ENCODE data around the gene SERPINB5.
"Not testable (repeated sequence)": the region's sequence is repeated elsewhere in the genome, so short reads cannot be mapped to it uniquely, and the experiment has no call there.

SERPINB5 gene

DNA sequence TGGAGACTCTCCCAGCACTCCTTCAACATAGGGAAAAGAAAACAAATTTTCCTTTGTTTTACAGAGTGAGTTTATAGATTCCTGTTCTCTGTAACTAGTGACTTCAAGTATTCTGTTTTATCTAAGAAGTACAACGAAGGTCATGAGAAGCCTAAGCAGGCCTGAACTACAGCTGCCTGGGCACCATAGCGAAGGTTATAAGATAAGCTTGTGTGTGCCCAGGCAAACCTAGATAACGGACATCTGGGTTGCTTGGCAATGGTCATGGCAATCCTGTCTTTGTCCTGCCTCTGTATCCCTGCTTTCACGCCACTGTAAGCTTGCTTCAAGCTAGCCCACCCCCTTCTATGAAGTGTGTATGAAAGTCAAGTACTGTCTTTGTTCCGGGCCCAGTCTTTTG, 24.0 kb upstream of the SERPINB5 start:
- not testable (repeated sequence) for H3K4me2 ChIP-seq (ENCODE audit: low read length, poor library complexity, severe bottlenecking); H3K79me1 ChIP-seq (replicated peaks; ENCODE audit: low read length, poor library complexity, severe bottlenecking); H3K23ac ChIP-seq (ENCODE audit: low read length in 2 of 2); H4K91ac ChIP-seq (ENCODE audit: low read length); H3K9ac ChIP-seq (ENCODE audit: low read length); H3K27ac ChIP-seq (ENCODE audit: low read length, poor library complexity, severe bottlenecking); H2AFZ ChIP-seq (ENCODE audit: low read depth, low read length); H2BK15ac ChIP-seq (ENCODE audit: low read depth, poor library complexity, severe bottlenecking); H3K14ac ChIP-seq (ENCODE audit: low read length in 2 of 2); H3K27me3 ChIP-seq (ENCODE audit: control insufficient read depth in 1 of 2, insufficient read depth in 1 of 2, low read length in 2 of 2); H3K9me3 ChIP-seq (ENCODE audit: control insufficient read depth, low read length); H2BK120ac ChIP-seq (ENCODE audit: low read depth, low read length); H3K4me3 ChIP-seq (ENCODE audit: insufficient read depth in 1 of 2, low read depth in 1 of 2, low read length in 2 of 2); H3K4me1 ChIP-seq (ENCODE audit: control insufficient read depth, insufficient read depth, low read depth, low read length); DNase-seq; H3K4ac ChIP-seq (ENCODE audit: low read depth in 1 of 2, low read length in 2 of 2); H2BK5ac ChIP-seq (ENCODE audit: low read depth, low read length, poor library complexity, severe bottlenecking); H3K36me3 ChIP-seq (ENCODE audit: control insufficient read depth in 1 of 2, insufficient read depth in 2 of 2, low read depth in 1 of 2, low read length in 2 of 2); H2AK5ac ChIP-seq (ENCODE audit: low read length, severe bottlenecking)
- Histone ChIP-seq H2BK12ac (ENCODE audit: low read length in 2 of 2) (peak overlapping the region in 1 of 2 experiments; percentile 63), H4K8ac (ENCODE audit: low read length) (peak overlapping the region; percentile 55), H3K18ac (ENCODE audit: low read depth in 1 of 2, low read length in 2 of 2) (peak overlapping the region in 1 of 2 experiments; percentile 39)
- whole genome bisulfite sequencing: 88% methylated on average over 5 of the region's 5 CpGs

- no peak overlapping the region for H4K91ac ChIP-seq (ENCODE audit: low read length)
- H2AFZ ChIP-seq (ENCODE audit: low read depth, low read length): no peak overlapping the region
- no peaks in the 10 kb centered on the region for H3K9me3 ChIP-seq (ENCODE audit: control insufficient read depth, low read length)
- H2BK120ac ChIP-seq (ENCODE audit: low read depth, low read length): no peak overlapping the region
- no peak overlapping the region for H3K14ac ChIP-seq (ENCODE audit: low read length in 2 of 2)
- no peak for DNase-seq
- no peak overlapping the region for H4K8ac ChIP-seq (ENCODE audit: low read length)
- no peaks in the 10 kb centered on the region for H3K79me1 ChIP-seq (replicated peaks; ENCODE audit: low read length, poor library complexity, severe bottlenecking)
- H3K18ac ChIP-seq (ENCODE audit: low read depth in 1 of 2, low read length in 2 of 2): no peak overlapping the region
- no peak overlapping the region for H3K23ac ChIP-seq (ENCODE audit: low read length in 2 of 2)
- H3K36me3 ChIP-seq (ENCODE audit: control insufficient read depth in 1 of 2, insufficient read depth in 2 of 2, low read depth in 1 of 2, low read length in 2 of 2): no peaks in the 10 kb centered on the region
- no peaks in the 10 kb centered on the region for H3K27me3 ChIP-seq (ENCODE audit: control insufficient read depth in 1 of 2, insufficient read depth in 1 of 2, low read length in 2 of 2)
- no peak overlapping the region for H3K4ac ChIP-seq (ENCODE audit: low read depth in 1 of 2, low read length in 2 of 2)
- 86% methylated on average over 8 of the region's 8 CpGs for WGBS
- no peak overlapping the region for H2AK5ac ChIP-seq (ENCODE audit: low read length, severe bottlenecking)
- no peak overlapping the region for H3K27ac ChIP-seq (ENCODE audit: low read length, poor library complexity, severe bottlenecking)
- no peak overlapping the region for H3K9ac ChIP-seq (ENCODE audit: low read length)
- H3K4me3 ChIP-seq (ENCODE audit: insufficient read depth in 1 of 2, low read depth in 1 of 2, low read length in 2 of 2): no peak overlapping the region
- H3K4me1 ChIP-seq (ENCODE audit: control insufficient read depth, insufficient read depth, low read depth, low read length): peaks cover 1% of the 10 kb centered on the region
- no peak overlapping the region for H2BK12ac ChIP-seq (ENCODE audit: low read length in 2 of 2)
- H3K4me2 ChIP-seq (ENCODE audit: low read length, poor library complexity, severe bottlenecking): no peak overlapping the region
- no peak overlapping the region for H2BK15ac ChIP-seq (ENCODE audit: low read depth, poor library complexity, severe bottlenecking)
- no peak overlapping the region for H2BK5ac ChIP-seq (ENCODE audit: low read depth, low read length, poor library complexity, severe bottlenecking)
Observed at GRCh38 chr18:63454497-63454896, 22.3 kb upstream of the SERPINB5 start.

DNA sequence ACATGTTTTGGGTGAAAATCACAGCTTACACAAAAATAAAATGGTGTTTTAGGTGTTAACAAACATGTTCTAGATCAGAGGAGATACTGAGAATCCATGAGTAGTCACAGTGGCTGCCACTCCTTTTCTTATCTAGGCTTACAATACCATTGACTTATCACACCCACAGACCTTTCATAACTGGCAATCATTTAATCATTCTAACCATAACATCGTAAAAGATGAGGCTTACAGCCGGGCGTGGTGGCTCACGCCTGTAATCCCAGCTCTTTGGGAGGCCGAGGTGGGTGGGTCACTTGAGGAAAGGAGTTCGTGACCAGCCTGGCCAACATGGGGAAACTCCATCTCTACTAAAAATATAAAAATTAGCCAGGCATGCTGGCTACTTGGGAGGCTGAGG, 18.8 kb upstream of the SERPINB5 start:
- Histone ChIP-seq H3K4me3 (ENCODE audit: insufficient read depth in 1 of 2, low read depth in 1 of 2, low read length in 2 of 2) (no peak overlapping the region), H3K9ac (ENCODE audit: low read length) (no peak overlapping the region), H2BK5ac (ENCODE audit: low read depth, low read length, poor library complexity, severe bottlenecking) (no peak overlapping the region), H4K91ac (ENCODE audit: low read length) (no peak overlapping the region), H2BK15ac (ENCODE audit: low read depth, poor library complexity, severe bottlenecking) (no peak overlapping the region), H3K23ac (ENCODE audit: low read length in 2 of 2) (no peak overlapping the region), H2BK12ac (ENCODE audit: low read length in 2 of 2) (no peak overlapping the region), H3K4ac (ENCODE audit: low read depth in 1 of 2, low read length in 2 of 2) (no peak overlapping the region), H2AK5ac (ENCODE audit: low read length, severe bottlenecking) (no peak overlapping the region), H3K4me1 (ENCODE audit: control insufficient read depth, insufficient read depth, low read depth, low read length) (peaks cover 1% of the 10 kb centered on the region), H3K4me2 (ENCODE audit: low read length, poor library complexity, severe bottlenecking) (no peak overlapping the region), H3K18ac (ENCODE audit: low read depth in 1 of 2, low read length in 2 of 2) (no peak overlapping the region), H4K8ac (ENCODE audit: low read length) (no peak overlapping the region), H3K36me3 (ENCODE audit: control insufficient read depth in 1 of 2, insufficient read depth in 2 of 2, low read depth in 1 of 2, low read length in 2 of 2) (no peaks in the 10 kb centered on the region), H3K79me1 (replicated peaks; ENCODE audit: low read length, poor library complexity, severe bottlenecking) (no peaks in the 10 kb centered on the region), H3K27me3 (ENCODE audit: control insufficient read depth in 1 of 2, insufficient read depth in 1 of 2, low read length in 2 of 2) (no peaks in the 10 kb centered on the region), H2AFZ (ENCODE audit: low read depth, low read length) (no peak overlapping the region), H3K27ac (ENCODE audit: low read length, poor library complexity, severe bottlenecking) (no peak overlapping the region), H3K14ac (ENCODE audit: low read length in 2 of 2) (no peak overlapping the region), H2BK120ac (ENCODE audit: low read depth, low read length) (no peak overlapping the region), H3K9me3 (ENCODE audit: control insufficient read depth, low read length) (no peaks in the 10 kb centered on the region)
- WGBS: 90% methylated on average over 5 of the region's 6 CpGs
- DNase-seq: no peak

DNA sequence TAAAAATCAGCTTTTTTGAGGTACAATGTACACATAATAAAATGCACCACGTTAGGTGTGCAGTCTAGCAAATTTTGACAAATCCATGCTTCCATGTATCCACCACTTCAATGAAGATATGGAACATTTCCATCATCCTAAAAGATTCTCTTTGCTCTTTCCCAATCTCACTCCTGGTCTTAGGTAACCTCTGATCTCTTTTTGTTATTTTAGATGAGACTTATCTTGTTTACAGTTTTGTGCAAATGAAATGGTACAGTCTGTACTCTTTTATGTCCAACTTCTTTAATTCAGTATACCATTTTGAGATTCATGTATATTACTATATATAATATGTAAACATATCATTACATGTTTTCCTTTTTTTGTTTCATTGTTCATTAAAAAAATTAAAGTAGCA, 16.3 kb upstream of the SERPINB5 start:
- Histone ChIP-seq H2BK5ac (ENCODE audit: low read depth, low read length, poor library complexity, severe bottlenecking) (no peak overlapping the region), H3K4me1 (ENCODE audit: control insufficient read depth, insufficient read depth, low read depth, low read length) (no peaks in the 10 kb centered on the region), H3K14ac (ENCODE audit: low read length in 2 of 2) (no peak overlapping the region), H2BK12ac (ENCODE audit: low read length in 2 of 2) (no peak overlapping the region), H3K27me3 (ENCODE audit: control insufficient read depth in 1 of 2, insufficient read depth in 1 of 2, low read length in 2 of 2) (peaks cover 8% of the 10 kb centered on the region in 2 experiments), H2BK120ac (ENCODE audit: low read depth, low read length) (no peak overlapping the region), H2AK5ac (ENCODE audit: low read length, severe bottlenecking) (no peak overlapping the region), H3K79me1 (replicated peaks; ENCODE audit: low read length, poor library complexity, severe bottlenecking) (no peaks in the 10 kb centered on the region), H3K23ac (ENCODE audit: low read length in 2 of 2) (no peak overlapping the region), H3K36me3 (ENCODE audit: control insufficient read depth in 1 of 2, insufficient read depth in 2 of 2, low read depth in 1 of 2, low read length in 2 of 2) (no peaks in the 10 kb centered on the region), H3K4ac (ENCODE audit: low read depth in 1 of 2, low read length in 2 of 2) (no peak overlapping the region), H2BK15ac (ENCODE audit: low read depth, poor library complexity, severe bottlenecking) (no peak overlapping the region), H3K9me3 (ENCODE audit: control insufficient read depth, low read length) (no peaks in the 10 kb centered on the region), H4K8ac (ENCODE audit: low read length) (no peak overlapping the region), H3K18ac (ENCODE audit: low read depth in 1 of 2, low read length in 2 of 2) (no peak overlapping the region), H4K91ac (ENCODE audit: low read length) (no peak overlapping the region), H3K4me3 (ENCODE audit: insufficient read depth in 1 of 2, low read depth in 1 of 2, low read length in 2 of 2) (no peak overlapping the region), H3K4me2 (ENCODE audit: low read length, poor library complexity, severe bottlenecking) (no peak overlapping the region), H3K9ac (ENCODE audit: low read length) (no peak overlapping the region), H3K27ac (ENCODE audit: low read length, poor library complexity, severe bottlenecking) (no peak overlapping the region), H2AFZ (ENCODE audit: low read depth, low read length) (no peak overlapping the region)
- WGBS: 36% methylated on average over 1 of the region's 1 CpG
- DNase-seq: no peak
